ENCODE data around the gene KCNJ12. TPM values are rescaled to one million over a fixed set of nuclear protein-coding genes. Genes with fewer than 3 reads are reported as not detected.

Gene KCNJ12
- total RNA-seq, 1 experiment from 2014 or later = 1.2 TPM

DNA sequence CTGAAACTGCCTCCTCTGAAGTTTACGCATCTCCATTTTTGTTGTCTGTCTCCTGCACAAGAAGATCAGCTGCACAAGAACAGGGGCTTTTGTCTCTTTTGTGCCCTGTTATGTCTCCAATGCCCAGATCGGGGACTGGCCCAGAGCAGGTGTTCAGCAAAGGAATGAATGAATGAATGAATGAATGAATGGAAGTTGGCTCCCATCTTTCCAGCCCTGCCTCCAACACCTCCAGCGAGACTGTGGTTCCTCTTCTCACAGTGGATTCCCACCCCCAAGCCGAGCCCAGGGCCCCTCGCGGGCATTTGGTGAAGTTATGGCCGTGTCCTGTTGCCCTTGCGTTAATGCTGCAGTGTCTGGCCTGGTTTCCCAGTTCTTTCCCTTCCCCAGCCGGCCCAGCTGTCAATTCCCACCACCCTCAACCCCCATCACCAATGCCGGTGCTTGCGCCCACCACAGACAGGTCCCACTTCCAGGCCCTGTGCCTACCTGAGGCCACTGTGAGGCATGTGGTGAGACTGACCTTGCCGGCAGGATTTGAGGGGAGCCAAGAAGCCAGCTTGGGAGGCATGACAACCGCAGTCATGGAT lies 21.3 kb upstream of the KCNJ12 start:
- Histone ChIP-seq H3K36me3 (ENCODE audit: insufficient read depth, low read length, poor library complexity, severe bottlenecking) (no peaks in the 10 kb centered on the region), H3K4me1 (ENCODE audit: insufficient read depth, low read length, poor library complexity, severe bottlenecking) (no peaks in the 10 kb centered on the region), H3K4me3 (ENCODE audit: low read depth, low read length, poor library complexity, severe bottlenecking) (no peak overlapping the region), H3K9me3 (ENCODE audit: low read depth, low read length, poor library complexity, severe bottlenecking) (no peaks in the 10 kb centered on the region), H3K27me3 (replicated peaks; ENCODE audit: insufficient read depth, low read depth, low read length, poor library complexity) (no peaks in the 10 kb centered on the region), H3K27ac (ENCODE audit: low read depth, low read length, poor library complexity, severe bottlenecking) (no peak overlapping the region)
- intact Hi-C loops (cut with micrococcal nuclease; ENCODE audit: unreplicated experiment) = no loop called here
- ChIA-PET CTCF (no interaction called here), POLR2A (ENCODE audit: low non-redundant PET) (no interaction called here)
- BruUV-seq (replicated peaks) = no TSS peak
- DNase-seq (ENCODE audit: low spot score) = no peak
- TF ChIP-seq, protein P1, sequence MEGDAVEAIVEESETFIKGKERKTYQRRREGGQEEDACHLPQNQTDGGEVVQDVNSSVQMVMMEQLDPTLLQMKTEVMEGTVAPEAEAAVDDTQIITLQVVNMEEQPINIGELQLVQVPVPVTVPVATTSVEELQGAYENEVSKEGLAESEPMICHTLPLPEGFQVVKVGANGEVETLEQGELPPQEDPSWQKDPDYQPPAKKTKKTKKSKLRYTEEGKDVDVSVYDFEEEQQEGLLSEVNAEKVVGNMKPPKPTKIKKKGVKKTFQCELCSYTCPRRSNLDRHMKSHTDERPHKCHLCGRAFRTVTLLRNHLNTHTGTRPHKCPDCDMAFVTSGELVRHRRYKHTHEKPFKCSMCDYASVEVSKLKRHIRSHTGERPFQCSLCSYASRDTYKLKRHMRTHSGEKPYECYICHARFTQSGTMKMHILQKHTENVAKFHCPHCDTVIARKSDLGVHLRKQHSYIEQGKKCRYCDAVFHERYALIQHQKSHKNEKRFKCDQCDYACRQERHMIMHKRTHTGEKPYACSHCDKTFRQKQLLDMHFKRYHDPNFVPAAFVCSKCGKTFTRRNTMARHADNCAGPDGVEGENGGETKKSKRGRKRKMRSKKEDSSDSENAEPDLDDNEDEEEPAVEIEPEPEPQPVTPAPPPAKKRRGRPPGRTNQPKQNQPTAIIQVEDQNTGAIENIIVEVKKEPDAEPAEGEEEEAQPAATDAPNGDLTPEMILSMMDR (conservative IDR thresholded peaks at IDR 0.05; ENCODE audit: low read depth, low read length) = no peak
- TF ChIP-seq EZH2 (IDR thresholded peaks at IDR 0.05; ENCODE audit: borderline replicate concordance, low read depth, low read length, poor library complexity, severe bottlenecking) = no peak

DNA sequence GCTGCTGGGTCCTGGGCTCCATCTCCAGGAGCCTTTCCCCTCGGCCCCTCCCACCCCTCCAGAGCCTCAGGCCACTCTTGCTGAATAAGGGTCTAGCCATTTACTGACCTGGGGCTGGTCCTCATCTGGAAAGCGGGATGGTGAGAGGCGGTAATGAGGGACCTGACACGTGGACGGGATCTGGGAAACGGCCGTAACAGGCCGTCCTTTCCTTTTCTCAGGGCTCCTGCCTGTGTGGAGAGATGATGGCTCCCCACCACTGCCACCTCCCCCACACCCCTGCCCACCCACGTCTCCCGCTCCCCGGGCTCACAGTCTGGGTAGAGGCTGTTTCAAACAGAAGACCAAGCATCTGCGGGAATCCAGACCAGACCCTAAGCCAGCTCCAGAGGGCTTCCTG lies 20.6 kb upstream of the KCNJ12 start:
- TF ChIP-seq, protein P1 (conservative IDR thresholded peaks at IDR 0.05; ENCODE audit: low read depth, low read length) = no peak
- no TSS peak for BruUV-seq (replicated peaks)
- Histone ChIP-seq H3K9me3 (ENCODE audit: low read depth, low read length, poor library complexity, severe bottlenecking) (no peaks in the 10 kb centered on the region), H3K27me3 (replicated peaks; ENCODE audit: insufficient read depth, low read depth, low read length, poor library complexity) (no peaks in the 10 kb centered on the region), H3K36me3 (ENCODE audit: insufficient read depth, low read length, poor library complexity, severe bottlenecking) (no peaks in the 10 kb centered on the region), H3K4me1 (ENCODE audit: insufficient read depth, low read length, poor library complexity, severe bottlenecking) (no peaks in the 10 kb centered on the region), H3K4me3 (ENCODE audit: low read depth, low read length, poor library complexity, severe bottlenecking) (no peak overlapping the region), H3K27ac (ENCODE audit: low read depth, low read length, poor library complexity, severe bottlenecking) (no peak overlapping the region)
- CTCF ChIA-PET = no interaction called here
- POLR2A ChIA-PET (ENCODE audit: low non-redundant PET) = no interaction called here
- intact Hi-C loops (cut with micrococcal nuclease; ENCODE audit: unreplicated experiment) = no loop called here
- no peak for DNase-seq (ENCODE audit: low spot score)

DNA sequence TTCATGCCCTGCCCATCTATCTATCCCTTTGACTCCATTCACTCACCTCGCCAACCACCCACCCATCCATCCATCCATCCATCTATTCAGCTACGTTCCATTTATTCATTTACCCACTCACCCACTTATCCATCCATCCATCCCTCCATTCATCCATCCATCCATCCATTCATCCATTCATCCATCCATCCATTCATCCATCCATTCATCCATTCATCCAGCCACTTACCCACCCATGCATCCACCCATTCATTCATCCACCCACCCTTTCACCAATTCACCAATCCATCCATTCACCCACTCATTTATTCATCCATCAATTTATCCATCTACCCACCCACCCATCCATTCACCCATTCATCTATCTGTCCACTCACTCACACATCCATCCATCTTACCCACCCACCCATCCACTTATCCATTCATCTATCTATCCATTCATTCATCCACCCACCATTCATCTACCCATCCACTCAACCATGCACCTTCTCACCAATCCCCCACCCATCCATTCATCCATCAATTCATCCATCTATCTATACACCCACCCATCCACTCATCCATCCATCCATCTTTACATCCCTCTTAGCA lies 19.5 kb upstream of the KCNJ12 start:
- no peaks in the 10 kb centered on the region for H3K36me3 ChIP-seq (ENCODE audit: insufficient read depth, low read length, poor library complexity, severe bottlenecking)
- H3K9me3 ChIP-seq (ENCODE audit: low read depth, low read length, poor library complexity, severe bottlenecking) = no peaks in the 10 kb centered on the region
- H3K4me3 ChIP-seq (ENCODE audit: low read depth, low read length, poor library complexity, severe bottlenecking) = no peak overlapping the region
- TF ChIP-seq EZH2 (IDR thresholded peaks at IDR 0.05; ENCODE audit: borderline replicate concordance, low read depth, low read length, poor library complexity, severe bottlenecking) = no peak
- TF ChIP-seq, protein P1 (conservative IDR thresholded peaks at IDR 0.05; ENCODE audit: low read depth, low read length) = no peak
- BruUV-seq (replicated peaks) = no TSS peak
- intact Hi-C loops (cut with micrococcal nuclease; ENCODE audit: unreplicated experiment) = no loop called here
- no peaks in the 10 kb centered on the region for H3K27me3 ChIP-seq (replicated peaks; ENCODE audit: insufficient read depth, low read depth, low read length, poor library complexity)
- H3K4me1 ChIP-seq (ENCODE audit: insufficient read depth, low read length, poor library complexity, severe bottlenecking) = no peaks in the 10 kb centered on the region
- no peak overlapping the region for H3K27ac ChIP-seq (ENCODE audit: low read depth, low read length, poor library complexity, severe bottlenecking)
- DNase-seq (ENCODE audit: low spot score) = no peak
- ChIA-PET CTCF (no interaction called here), POLR2A (ENCODE audit: low non-redundant PET) (no interaction called here)
